Activated CD4-positive, alpha-beta T cell treated with anti-CD3 and anti-CD28 coated beads, Interleukin-2, Interleukin-4, amounts not matched to agents 100 ng/mL and 50 ng/mL, durations not matched to agents 16 hours and 8 hours (primary cell): ENCODE data around the gene GAGE2A.
"Not testable (repeated sequence)": the region's sequence is repeated elsewhere in the genome, so short reads cannot be mapped to it uniquely, and the experiment has no call there.

Experiments
- DNase-seq: peaks from one replicate; pipeline ENCODE4 v3.0.0-alpha.2; 2020; ENCODE audit warnings: low spot score

Gene GAGE2A, protein sequence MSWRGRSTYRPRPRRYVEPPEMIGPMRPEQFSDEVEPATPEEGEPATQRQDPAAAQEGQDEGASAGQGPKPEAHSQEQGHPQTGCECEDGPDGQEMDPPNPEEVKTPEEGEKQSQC

DNA sequence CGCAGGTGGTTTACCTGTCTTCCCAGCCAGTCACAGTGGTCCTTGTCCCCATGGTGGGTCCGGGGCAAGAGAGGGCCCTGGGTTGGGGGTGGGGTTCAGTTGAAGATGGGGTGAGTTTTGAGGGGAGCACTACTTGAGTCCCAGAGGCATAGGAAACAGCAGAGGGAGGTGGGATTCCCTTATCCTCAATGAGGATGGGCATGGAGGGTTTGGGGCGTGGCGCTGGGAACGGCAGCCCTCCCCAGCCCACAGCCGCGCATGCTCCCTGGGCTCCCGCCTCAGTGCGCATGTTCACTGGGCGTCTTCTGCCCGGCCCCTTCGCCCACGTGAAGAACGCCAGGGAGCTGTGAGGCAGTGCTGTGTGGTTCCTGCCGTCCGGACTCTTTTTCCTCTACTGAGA is at the start of gene GAGE2A:
GAGE2A (plus strand) TSS at position 301 of the 400 bp plus-strand sequence. CDS start 1,155 bp downstream, outside the sequence.
- DNase-seq, result not testable (repeated sequence)

DNA sequence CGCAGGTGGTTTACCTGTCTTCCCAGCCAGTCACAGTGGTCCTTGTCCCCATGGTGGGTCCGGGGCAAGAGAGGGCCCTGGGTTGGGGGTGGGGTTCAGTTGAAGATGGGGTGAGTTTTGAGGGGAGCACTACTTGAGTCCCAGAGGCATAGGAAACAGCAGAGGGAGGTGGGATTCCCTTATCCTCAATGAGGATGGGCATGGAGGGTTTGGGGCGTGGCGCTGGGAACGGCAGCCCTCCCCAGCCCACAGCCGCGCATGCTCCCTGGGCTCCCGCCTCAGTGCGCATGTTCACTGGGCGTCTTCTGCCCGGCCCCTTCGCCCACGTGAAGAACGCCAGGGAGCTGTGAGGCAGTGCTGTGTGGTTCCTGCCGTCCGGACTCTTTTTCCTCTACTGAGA is 47.9 kb upstream of the GAGE2A start, which contains the start of gene GAGE12D:
GAGE12D (plus strand) TSS at position 301 of the 400 bp plus-strand sequence. CDS start 1,155 bp downstream, outside the sequence.
- not testable (repeated sequence) for DNase-seq

DNA sequence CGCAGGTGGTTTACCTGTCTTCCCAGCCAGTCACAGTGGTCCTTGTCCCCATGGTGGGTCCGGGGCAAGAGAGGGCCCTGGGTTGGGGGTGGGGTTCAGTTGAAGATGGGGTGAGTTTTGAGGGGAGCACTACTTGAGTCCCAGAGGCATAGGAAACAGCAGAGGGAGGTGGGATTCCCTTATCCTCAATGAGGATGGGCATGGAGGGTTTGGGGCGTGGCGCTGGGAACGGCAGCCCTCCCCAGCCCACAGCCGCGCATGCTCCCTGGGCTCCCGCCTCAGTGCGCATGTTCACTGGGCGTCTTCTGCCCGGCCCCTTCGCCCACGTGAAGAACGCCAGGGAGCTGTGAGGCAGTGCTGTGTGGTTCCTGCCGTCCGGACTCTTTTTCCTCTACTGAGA is 38.3 kb upstream of the GAGE2A start, which contains the start of gene GAGE12E:
GAGE12E (plus strand) TSS at position 301 of the 400 bp plus-strand sequence. CDS start 1,155 bp downstream, outside the sequence.
- not testable (repeated sequence) for DNase-seq

DNA sequence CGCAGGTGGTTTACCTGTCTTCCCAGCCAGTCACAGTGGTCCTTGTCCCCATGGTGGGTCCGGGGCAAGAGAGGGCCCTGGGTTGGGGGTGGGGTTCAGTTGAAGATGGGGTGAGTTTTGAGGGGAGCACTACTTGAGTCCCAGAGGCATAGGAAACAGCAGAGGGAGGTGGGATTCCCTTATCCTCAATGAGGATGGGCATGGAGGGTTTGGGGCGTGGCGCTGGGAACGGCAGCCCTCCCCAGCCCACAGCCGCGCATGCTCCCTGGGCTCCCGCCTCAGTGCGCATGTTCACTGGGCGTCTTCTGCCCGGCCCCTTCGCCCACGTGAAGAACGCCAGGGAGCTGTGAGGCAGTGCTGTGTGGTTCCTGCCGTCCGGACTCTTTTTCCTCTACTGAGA is 28.8 kb upstream of the GAGE2A start, which contains the start of gene GAGE12F:
GAGE12F (plus strand) TSS at position 301 of the 400 bp plus-strand sequence. CDS start 1,155 bp downstream, outside the sequence.
- DNase-seq, result not testable (repeated sequence)

DNA sequence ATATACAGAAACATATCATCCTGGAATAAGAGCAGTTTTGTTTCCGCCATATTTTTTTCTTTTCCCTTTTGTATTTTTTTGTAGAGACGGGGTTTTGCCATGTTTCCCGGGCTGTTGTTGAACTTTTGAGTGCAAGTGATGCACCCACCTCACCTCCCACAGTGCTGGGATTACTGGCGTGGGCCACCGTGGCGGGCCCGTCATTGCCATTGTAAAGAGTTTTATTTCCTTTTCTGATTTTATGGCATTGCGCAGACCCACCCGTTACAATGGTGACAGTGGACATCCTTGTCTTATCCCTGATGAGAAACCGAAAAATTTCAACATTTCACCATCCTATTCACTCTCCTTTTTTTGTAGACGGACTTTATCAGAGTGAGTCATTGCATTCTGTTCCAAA is 20.6 kb upstream of the GAGE2A start:
- not testable (repeated sequence) for DNase-seq

DNA sequence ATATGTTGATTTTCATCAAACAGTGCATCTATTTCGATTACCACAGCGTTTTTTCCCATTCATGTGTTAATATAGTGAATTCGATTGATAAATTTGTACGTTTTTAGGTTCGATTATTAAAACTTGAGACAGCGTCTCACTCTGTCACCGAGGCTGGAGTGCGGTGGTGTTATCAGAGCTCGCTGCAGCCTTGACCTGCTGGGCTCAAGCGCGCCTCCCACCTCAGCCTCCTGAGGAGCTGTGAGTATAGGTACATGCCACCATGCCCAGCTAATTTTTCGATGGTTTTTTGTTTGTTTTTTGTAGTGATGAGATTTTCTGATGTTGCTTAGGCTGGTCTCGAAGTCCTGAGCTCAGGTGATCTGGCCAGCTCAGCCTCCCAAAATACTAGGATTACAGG is 20.1 kb upstream of the GAGE2A start:
- not testable (repeated sequence) for DNase-seq

DNA sequence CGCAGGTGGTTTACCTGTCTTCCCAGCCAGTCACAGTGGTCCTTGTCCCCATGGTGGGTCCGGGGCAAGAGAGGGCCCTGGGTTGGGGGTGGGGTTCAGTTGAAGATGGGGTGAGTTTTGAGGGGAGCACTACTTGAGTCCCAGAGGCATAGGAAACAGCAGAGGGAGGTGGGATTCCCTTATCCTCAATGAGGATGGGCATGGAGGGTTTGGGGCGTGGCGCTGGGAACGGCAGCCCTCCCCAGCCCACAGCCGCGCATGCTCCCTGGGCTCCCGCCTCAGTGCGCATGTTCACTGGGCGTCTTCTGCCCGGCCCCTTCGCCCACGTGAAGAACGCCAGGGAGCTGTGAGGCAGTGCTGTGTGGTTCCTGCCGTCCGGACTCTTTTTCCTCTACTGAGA is 19.2 kb upstream of the GAGE2A start, which contains the start of gene GAGE12G:
GAGE12G (plus strand) TSS at position 301 of the 400 bp plus-strand sequence. CDS start 1,155 bp downstream, outside the sequence.
- not testable (repeated sequence) for DNase-seq

DNA sequence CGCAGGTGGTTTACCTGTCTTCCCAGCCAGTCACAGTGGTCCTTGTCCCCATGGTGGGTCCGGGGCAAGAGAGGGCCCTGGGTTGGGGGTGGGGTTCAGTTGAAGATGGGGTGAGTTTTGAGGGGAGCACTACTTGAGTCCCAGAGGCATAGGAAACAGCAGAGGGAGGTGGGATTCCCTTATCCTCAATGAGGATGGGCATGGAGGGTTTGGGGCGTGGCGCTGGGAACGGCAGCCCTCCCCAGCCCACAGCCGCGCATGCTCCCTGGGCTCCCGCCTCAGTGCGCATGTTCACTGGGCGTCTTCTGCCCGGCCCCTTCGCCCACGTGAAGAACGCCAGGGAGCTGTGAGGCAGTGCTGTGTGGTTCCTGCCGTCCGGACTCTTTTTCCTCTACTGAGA is 9.6 kb upstream of the GAGE2A start, which contains the start of gene GAGE12H:
GAGE12H (plus strand) TSS at position 301 of the 400 bp plus-strand sequence. CDS start 1,155 bp downstream, outside the sequence.
- DNase-seq, result not testable (repeated sequence)

DNA sequence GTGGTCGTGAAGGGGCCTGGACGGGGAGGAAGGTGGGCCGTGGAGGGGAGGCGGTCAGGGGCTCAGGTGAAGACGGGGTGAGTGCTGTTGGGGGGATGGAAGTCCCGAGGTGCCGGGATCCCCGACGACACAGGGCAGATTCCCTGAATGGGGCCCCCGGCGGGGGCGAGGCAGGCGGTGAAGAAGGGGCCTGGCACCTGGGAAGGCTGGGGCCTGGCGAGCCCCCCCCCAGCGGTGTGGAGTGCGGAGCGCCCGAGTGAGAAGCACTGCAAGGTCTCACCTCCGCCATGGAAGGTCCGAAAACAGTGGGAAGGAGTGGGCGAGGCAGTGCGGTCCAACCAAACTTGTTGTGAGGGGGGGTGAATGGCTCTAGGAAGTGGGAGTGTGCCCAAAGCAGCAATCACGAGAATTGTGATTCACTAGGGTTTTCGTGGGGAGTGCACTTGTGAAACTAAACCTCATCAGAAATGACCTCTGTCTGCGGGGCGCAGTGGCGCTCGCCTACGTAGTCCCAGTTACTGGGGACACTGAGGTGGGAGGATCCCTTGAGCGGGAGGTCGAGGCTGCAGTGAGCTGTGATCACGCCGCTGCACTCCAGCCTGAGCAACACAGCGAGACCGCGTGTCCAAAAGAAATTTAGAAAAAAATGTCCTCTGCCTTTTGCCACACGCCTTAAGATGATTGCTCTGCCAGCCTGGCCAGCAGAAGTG is 628 bp downstream of the GAGE2A start:
- not testable (repeated sequence) for DNase-seq

DNA sequence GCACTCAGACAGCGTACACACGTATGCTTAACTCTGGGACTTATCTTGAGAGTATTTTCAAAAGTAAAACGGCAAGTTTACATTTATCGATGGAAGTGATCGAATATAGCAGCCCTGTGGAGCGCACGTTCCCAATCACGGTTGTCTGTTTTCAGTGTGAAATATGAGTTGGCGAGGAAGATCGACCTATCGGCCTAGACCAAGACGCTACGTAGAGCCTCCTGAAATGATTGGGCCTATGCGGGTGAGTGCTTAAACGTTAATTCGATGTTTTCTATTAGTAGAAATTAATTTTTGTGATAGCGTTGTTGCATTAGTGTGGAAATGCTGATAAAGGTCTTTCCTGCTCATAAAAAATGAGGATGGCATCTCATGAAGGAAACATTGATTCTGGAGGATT is 1.2 kb downstream of the GAGE2A start:
- not testable (repeated sequence) for DNase-seq

DNA sequence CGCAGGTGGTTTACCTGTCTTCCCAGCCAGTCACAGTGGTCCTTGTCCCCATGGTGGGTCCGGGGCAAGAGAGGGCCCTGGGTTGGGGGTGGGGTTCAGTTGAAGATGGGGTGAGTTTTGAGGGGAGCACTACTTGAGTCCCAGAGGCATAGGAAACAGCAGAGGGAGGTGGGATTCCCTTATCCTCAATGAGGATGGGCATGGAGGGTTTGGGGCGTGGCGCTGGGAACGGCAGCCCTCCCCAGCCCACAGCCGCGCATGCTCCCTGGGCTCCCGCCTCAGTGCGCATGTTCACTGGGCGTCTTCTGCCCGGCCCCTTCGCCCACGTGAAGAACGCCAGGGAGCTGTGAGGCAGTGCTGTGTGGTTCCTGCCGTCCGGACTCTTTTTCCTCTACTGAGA is 9.4 kb downstream of the GAGE2A start, which contains the start of gene GAGE1:
GAGE1 (plus strand) TSS at position 301 of the 400 bp plus-strand sequence. CDS start 1,155 bp downstream, outside the sequence.
- DNase-seq, result not testable (repeated sequence)

DNA sequence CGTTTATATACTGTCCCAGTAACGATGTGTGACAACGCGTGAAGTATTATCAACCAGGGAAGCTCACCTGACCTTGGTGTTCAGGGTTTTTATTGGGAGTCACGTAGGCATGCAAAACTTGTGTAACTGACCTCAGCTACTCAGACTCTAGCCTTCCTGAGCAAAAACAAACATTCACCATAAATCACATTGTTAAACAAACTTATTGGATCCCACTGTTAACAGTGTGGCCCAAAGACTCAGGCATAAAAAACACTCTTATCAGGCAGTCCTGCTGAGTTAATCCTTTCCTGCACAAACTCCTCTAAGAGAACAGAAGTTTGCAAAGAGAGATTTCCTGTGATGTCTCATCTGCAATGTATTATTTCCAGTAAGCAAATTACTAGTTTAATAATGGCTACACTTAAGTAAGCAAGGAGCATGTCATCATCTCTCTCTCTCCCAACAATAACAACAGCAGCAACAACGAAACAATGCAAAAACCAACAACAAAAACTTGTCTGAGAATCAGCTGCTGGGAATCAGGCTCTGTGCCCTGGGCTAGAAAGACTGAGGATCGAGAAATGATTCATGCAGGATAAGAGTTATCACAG is 21.5 kb downstream of the GAGE2A start:
- no peak for DNase-seq

DNA sequence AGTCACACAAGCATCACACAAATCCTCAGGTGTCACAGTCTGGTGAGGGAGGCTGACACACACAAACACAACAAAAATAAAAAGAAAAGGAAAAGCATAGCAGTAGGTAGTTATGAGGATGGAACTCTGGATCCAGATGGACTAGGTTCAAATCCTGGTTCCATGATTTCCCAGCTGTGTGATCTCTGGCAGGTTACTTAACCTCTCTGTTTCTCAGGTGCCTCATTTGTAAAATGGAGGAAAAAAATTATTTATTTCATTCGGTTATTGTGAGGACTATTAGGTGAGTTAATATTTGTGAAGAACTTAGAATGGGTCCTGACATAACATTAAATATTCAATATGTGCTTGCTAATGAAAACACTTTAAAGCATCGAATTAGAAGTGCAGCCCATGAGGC is 29.3 kb downstream of the GAGE2A start:
- DNase-seq, result no peak

DNA sequence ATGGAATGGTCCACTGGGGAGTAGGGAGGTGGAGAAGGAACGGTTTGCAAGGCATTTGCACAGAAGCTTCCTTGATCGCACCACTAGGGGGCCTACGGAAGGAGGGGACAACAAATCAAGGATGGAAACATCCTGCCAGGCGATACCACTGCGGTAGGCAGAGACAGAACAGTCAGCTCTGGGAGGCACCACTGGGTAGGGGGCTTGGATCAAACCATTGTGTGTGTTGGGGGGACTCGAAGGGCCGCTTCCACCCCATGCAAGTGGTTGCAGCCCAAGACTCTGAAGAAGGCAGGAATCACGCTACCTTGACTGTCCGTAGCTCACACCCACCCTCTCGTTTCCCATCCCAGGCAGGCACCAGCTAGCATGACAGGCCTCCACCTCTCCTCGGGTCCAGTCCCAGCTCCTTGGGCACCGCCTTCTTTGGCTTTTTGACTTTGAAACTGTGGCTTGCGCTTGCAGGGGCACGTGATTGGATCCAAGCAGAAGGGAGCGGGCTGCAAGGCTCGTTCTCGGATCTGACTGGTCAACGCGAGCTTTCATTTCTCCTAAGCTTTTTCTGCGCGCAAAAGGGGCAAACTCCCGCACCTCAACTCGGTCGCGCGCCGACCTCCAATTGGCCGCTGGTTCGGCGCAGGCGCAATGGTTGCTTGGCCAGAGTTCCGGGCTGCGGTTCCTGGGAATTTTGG is 37.9 kb downstream of the GAGE2A start:
- peak; percentile 11 for DNase-seq

DNA sequence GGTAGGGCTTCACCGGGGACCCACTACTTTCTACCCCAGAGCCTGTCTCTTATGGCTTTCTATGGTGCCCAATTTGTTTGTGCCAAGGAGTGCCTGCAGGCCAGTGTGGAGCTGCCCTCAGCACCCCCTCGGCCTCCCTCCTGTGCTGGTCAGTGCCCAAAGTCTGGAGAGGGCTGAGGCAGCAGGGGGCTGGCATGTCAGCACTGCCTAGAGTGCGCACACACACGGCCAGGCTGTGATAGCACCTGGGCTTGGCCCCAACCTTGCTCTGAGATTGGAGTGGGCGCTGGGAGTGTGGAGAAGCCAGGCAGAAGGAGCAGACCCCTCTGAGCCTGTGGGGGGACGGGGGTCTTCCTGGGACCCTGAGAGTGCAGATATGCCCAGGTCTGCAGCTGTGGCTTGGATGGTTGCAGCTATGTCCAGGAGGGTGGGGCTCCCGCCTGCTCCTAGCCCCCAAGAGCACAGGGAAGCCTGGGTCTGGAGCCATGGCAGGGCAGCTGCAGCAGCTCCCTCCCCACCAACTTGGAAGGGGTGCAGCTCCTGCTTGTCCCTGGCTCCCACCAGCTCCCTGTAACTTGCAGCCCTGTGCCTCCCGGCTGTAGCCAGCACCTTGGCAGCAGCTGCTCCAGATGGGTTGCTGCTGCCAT is 55.8 kb downstream of the GAGE2A start:
- DNase-seq, result no peak
